GM18907 (cell line): ENCODE results near the gene TCF12.

Experiments used
- ATAC-seq: cut with Tn5 transposase; IDR thresholded peaks from one replicate; pipeline ENCODE4 v1.9.1; 2021; ENCODE audit warnings: mild to moderate bottlenecking, moderate library complexity; ENCODE audit not compliant: unreplicated experiment

The TCF12 gene

DNA sequence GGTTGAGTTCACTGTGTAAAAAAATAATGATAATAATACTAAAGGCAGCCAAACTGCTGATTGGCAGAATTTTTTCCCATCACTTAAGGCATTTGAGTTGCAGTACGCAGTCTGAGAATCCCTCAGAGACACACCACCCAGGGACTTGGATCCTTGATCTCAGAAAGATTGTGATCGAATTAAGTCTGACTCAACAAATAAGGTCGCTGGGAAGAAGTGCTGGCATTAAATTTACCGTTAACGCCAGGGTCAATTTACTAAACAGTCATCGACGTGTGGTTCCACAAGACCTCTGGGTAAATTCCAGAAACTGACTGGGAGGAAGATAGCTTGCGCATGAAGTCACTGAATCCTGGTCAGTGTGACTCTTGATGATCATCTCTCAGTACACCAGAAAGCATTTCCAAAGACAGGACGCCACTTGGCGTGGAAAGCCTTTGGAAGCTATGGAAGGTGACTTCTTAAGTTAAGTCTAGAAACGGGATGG is 409.6 kb downstream of the TCF12 start:
- ATAC-seq, result no peak

DNA sequence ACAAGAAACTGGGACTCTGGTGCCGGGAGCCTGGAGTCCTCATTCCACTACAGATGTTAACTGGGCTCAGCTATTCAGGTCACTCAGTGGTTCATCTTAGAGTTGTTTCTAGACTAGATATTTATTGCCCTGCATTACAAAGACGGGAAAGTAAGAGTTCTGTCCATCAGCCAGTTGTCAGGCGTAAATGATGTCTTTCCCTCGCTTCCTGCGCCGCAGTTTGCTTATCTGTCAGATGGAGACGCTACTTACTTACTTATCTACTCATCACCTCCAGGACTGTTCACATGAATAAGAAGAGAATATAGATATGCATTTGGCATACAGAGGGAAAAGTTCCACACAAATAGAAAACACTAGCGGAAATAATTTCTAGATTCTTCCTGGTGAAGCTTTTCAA is 410.0 kb downstream of the TCF12 start:
- no peak for ATAC-seq

GRCh38 chr15:57328897-57329296 is 410.5 kb downstream of the TCF12 start:
- ATAC-seq, result no peak

GRCh38 chr15:57329582-57330367 is 411.3 kb downstream of the TCF12 start:
- no peak for ATAC-seq

GRCh38 chr15:57330619-57331340 is 412.3 kb downstream of the TCF12 start:
- ATAC-seq, result no peak

- ATAC-seq, result no peak
Measured at GRCh38 chr15:57332326-57332725, 413.9 kb downstream of the TCF12 start.

DNA sequence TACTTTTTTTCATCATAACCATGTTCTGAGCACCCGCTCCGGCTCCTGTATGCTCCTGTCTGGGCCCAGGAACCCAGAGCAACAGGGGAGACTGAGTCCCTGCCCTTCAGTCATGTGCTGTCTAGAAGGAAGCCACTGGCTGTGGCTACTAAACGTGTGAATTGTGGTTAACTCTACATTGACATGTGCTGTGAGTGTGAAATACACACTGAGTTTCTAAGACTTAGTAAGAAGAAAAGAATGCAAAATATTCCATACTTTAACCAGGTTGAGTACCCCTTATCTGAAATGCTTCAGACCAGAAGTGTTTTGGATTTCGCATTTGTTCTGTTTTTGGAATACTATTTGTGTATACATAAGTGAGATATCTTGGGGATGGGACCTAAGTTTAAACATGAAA is 415.0 kb downstream of the TCF12 start:
- no peak for ATAC-seq

DNA sequence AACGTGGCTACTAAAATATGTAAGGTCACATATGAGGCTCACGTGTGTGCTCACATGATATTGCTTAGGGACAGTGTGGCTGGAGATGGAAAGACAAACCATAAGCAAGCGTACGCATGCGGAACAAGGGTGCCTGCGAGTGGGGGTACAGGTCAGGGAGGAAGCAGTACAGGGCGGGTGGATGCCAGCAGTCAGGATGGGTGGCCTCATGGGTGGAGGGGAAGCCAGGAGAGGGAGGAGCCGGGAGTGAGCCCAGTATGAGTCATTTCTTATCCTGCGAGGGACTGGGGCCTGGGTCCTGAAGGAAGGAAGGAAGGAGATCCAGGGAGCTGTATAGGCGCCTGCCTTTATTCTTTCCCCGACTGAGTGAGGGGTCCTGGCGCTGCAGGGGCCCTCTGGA is 415.8 kb downstream of the TCF12 start:
- ATAC-seq, result no peak

DNA sequence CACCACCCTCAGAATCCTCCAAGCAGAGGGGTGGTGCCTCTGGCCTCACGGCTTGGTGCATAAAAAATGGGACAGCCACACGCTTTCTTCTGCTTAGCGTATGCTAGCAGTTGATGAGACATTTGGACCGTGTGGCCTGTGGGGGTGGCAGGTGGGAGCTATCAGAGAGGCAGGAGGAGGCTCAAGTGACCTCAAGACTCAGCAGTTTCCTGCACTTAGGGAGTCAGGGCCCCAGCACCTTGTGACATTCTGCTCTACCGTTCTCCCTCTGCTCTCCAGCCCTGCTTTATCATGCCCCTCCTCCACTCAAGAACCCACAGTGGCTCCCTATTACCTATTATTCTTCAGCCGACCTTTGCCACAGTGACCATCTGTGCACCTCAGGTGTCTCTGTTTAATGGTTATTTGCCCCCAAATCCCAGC is 416.9 kb downstream of the TCF12 start:
- ATAC-seq, result no peak

- no peak for ATAC-seq
Measured at GRCh38 chr15:57335719-57336118, 417.3 kb downstream of the TCF12 start.

- no peak for ATAC-seq
Measured at GRCh38 chr15:57337868-57338411, 419.5 kb downstream of the TCF12 start.

GRCh38 chr15:57339321-57339720 is 420.9 kb downstream of the TCF12 start:
- no peak for ATAC-seq
